Omental fat pad (tissue), 4 donors: ENCODE results near the gene NCOA5. TPM values are rescaled to one million over a fixed set of nuclear protein-coding genes. Genes with fewer than 3 reads are reported as not detected.

ENCODE experiments used
- ATAC-seq: fragments of 150-250 bp; one replicate; pipeline ENCODE4 v1.9.1; 2016; ENCODE audit warnings: mild to moderate bottlenecking, moderate library complexity; ENCODE audit not compliant: low FRiP score
- DNase-seq: peaks from one replicate; pipeline ENCODE4 v3.0.0-alpha.2; 2019; ENCODE audit warnings: low spot score
- CTCF ChIP-seq, 3 donors: fragments of 450-650 bp; IDR thresholded peaks; one replicate each; pipeline ENCODE4 v1.5.1; 2016 to 2017; ENCODE audit warnings: antibody characterized with exemption in 3 of 3, mild to moderate bottlenecking in 3 of 3, moderate library complexity in 2 of 3
- total RNA-seq, 4 donors: library from RNA; depleted of rRNA; stranded (reverse); fragments of >200 nt; gene quantifications; one replicate each; pipeline ENCODE4 v1.1.0, GENCODE V29; 2016

The NCOA5 gene
- total RNA-seq, 4 donors from 2014 or later = 19.3 to 41.1 (median 23.2) TPM

DNA sequence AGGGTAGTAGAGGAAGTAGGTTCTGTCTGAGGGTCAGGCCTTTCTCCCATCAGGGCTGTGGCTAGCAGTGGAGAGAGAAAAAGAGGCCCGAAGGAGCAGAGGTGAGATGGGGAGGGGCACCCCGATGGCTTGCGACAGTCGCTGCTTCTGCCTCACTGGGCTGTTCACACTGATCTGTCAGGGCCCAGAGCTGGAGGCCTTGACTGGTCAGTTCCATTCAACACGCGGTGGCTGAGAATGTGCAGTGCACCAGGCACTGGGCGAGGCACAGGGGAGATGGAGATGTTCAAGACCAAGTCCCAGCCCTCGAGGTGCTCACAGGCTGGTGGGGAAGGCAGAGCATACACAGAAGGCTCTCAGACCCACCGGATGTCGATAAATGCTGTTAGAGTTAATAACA lies 39.3 kb downstream of the NCOA5 start:
- DNase-seq = no peak
- no peak for ATAC-seq
- no peak for TF ChIP-seq CTCF (IDR thresholded peaks at IDR 0.05)

DNA sequence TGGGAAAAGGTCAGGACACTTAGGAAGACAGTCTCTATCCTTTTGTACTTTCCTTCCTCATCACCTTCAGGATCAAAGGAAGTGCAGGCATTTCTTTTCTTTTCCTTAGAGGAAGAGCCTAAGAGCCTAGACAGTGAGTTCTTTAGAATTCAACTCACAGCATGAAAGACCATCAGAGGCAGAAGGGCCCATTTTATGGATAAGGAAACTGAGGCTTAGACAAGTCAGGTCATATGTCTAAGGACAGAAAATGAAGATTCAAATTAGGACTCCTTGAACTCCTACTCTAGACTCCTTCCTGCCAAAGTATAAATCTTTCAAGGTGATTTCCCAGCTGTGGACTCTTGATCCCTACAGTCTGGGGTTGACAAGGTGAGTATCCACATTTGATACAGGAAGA lies 39.9 kb downstream of the NCOA5 start:
- DNase-seq (no peak), ATAC-seq (no peak)
- no peak for TF ChIP-seq CTCF (IDR thresholded peaks at IDR 0.05)

GRCh38 chr20:46049190-46049589 lies 40.6 kb downstream of the NCOA5 start:
- no peak for ATAC-seq

GRCh38 chr20:46047821-46048220 lies 41.9 kb downstream of the NCOA5 start:
- no peak for TF ChIP-seq CTCF (IDR thresholded peaks at IDR 0.05)
- ATAC-seq (no peak), DNase-seq (no peak)

More at GRCh38 chr20:46049190-46049589, 40.6 kb downstream of the NCOA5 start:
- no peak for TF ChIP-seq CTCF (IDR thresholded peaks at IDR 0.05)
- DNase-seq = no peak

GRCh38 chr20:46046588-46047310 lies 43.0 kb downstream of the NCOA5 start:
- DNase-seq (no peak), ATAC-seq (no peak)
- no peak for TF ChIP-seq CTCF (IDR thresholded peaks at IDR 0.05)

DNA sequence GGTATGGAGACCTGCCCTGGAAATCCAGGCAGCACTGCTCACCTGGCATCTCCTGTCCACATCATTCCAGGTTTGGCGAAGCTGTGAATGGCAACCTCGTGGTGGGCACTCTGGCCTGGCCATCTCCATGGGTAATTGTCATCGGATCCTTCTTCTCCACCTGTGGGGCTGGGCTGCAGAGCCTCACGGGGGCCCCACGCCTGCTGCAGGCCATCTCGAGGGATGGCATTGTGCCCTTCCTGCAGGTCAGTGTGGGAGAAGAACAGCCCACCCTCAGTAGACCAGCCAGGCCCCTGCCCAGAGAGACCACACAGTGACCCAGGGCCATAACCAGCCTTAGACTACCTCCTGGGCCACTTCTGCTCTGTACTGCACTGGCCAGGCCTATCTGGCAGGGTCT lies 44.9 kb downstream of the NCOA5 start:
- TF ChIP-seq CTCF (IDR thresholded peaks at IDR 0.05) = no peak
- no peak for DNase-seq
- ATAC-seq = no peak

- DNase-seq = no peak
- no peak for ATAC-seq
- no peak for TF ChIP-seq CTCF (IDR thresholded peaks at IDR 0.05)
Observed at GRCh38 chr20:46043556-46043955, 46.2 kb downstream of the NCOA5 start.
